NCI-H2171 (cell line): ENCODE results near the gene VPS16.
"Not testable (repeated sequence)": the region's sequence is repeated elsewhere in the genome, so short reads cannot be mapped to it uniquely, and the experiment has no call there.

Source experiments
- DNase-seq: peaks from one replicate; lab custom pipeline; 2025; lab: John Stamatoyannopoulos, UW

The VPS16 gene

DNA sequence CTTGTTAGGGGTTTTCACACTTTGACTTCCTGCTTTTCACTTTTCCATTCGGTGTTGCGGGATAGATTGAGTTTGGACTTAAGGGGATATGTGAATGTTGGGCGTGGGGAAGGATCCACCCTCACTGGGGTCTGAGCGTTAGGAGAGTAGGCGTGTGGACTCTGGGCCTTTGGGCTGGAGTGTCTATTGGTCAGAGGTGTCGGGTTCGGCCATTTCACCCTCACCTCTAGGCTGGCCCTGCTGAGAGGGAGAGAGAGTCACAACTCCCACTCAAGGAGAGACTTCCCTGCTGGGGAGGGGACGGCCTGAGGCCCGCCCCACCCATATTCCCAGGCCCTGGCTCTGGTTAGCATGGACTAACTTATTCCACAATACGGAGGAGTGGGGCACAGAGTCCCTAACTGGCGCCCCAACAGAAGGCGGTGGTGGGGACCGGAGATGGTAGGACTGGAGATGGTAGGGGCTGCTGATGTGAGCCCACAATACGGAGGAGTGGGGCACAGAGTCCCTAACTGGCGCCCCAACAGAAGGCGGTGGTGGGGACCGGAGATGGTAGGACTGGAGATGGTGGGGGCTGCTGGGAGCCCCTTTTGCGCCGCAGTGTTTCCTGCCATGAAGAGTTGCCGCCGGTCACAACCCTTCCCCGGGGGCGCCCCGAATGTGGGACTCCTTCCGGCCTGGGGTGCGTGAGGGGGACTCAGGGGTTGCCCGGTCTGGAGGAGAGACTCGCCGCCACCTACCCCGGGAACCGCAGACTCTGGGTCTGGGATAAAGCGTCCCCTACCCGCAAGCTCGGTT is 31.3 kb downstream of the VPS16 start:
- no peak for DNase-seq

DNA sequence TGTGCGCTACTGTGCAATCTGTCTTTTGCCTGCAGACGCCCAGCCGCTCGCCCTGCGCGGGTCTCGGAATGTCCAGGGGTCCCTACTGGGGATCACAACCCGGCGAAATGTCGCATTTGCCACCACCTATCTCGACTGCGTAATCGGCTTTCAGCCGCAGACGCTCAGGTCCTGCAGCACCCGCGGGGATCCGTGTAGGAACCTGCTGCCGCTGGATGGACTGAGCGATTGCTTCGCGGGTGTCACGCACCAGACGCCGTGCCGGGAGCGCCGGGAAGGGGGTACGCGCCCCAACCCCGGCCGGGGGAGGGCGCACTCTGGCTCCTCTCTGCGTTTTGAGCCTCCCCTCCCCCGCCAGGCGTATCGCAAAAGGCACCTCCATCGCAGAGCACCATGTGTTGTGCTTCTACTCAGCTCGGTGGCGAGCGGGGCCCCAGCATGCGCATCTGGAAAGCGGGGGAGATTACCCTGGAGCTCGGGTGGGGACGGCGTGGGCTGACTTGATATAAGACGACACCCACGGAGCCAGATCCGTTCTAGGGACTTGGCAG is 32.0 kb downstream of the VPS16 start:
- peak; percentile 77 for DNase-seq

DNA sequence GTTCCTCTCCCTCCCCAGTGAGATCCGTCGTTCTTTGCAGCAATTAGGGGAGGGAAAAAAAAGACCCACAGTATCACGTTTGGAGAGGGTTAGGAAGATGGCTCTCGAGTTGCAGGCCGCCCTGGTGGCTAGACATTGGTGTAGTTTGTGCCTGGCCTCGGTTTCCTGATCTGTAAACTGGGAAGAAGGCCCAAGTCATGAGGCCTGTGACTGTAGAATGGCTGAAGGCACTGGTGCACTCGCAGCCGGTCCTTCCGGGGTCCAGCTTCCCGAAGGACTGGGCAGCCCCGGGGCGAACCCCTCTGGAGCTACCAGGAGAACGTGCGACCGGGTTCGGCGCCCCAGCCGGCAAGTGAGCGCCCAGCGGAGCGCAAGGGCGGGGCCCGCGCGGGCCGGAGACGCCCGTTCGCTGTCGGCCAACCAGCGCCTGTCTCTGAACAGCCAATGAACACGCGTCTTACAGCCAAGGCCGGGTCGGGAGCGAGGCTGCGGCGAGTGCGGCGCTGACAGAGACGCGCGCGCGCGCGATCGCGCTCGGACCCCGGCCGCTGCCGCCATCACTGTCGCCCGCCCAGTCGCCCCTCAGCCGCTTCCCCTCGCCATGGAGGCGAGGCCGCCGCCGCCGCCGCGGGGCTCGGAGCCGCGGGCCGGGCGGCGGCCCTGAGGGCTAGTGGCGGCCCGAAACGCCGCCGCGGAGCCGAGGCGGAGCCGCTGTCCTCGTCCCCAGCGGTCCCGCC is 32.6 kb downstream of the VPS16 start, which contains the start of gene PTPRA:
TSS of gene PTPRA (plus strand) at position 472 of the 737 bp plus-strand sequence. CDS start 90,797 bp downstream, outside the sequence.
- peak; percentile 95 for DNase-seq

DNA sequence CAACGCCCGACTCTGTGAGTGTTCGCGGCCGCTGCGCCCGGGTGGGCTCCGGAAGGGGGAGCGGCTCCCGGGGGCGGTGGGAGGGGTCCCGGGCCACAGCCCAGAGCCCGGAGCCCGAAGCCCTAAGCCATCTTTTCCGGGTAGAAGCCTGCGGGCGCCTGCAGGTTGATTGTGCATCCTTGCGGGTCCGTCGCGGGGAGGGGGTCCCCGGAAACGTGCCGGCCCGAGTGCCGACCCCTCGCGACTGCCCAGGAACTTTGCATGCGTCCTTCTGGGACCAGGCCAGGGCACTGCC is 33.1 kb downstream of the VPS16 start:
- DNase-seq: peak; percentile 78

DNA sequence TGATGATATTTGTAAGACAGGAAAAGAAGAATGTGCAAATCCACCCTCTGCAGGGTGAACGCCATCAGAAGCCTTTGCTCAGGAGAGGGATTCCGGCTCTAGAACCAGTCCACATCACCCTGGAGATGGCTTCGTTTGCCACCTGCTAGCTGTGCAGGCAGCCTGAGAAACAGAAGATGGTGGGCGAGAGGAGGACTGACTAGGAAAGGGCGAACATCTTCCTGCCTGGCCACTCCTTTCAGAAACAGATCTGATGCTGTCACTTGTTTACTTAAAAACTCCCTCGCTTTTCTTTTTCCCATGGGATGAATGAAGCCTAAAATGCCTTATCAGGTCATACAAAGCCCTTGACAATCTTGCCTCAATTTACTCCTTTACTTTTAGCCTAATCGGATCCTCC is 33.9 kb downstream of the VPS16 start:
- no peak for DNase-seq

DNA sequence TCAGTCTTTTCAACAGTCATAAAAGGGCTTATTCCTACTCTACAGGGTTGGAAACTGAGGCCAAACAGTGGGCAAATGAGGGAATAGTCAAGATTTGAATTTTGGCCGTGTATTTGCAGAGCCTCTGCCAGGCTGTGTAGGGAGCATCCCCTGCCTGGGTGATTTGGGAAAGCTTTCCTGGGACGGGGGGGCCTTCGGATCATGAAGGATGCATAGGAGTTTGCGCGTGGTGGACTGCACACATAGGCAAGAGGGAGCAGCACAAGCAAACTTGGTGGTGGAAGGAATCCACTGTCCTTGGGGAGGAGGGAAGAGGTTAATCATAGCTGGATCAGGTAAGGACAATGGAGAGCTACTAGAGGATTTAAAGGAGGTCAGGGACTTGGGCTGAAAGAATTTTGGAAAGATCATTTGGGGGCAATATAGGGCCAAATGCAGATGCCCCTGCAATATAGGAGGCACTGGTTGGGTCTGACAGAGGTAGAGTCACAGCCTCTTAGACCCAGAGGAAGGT is 35.2 kb downstream of the VPS16 start:
- no peak for DNase-seq

DNA sequence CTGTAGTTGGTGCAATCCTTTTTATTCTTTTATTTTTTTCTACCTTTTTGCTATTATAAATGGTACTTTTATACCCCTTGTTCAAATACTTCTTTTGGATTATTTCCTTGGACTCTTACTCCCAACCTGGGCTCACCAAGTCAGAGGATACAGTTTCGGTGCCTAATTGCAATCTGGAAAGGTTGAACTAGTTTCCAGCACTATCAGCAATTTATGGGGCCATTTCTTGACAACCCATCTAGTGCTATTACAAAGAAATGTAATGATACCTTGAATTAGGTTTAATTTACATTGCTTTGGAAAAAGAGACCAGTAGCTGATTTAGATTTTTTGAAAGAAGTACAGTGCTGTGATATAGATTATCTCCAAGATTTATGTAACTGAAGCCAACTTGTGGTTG is 38.0 kb downstream of the VPS16 start:
- DNase-seq: no peak

DNA sequence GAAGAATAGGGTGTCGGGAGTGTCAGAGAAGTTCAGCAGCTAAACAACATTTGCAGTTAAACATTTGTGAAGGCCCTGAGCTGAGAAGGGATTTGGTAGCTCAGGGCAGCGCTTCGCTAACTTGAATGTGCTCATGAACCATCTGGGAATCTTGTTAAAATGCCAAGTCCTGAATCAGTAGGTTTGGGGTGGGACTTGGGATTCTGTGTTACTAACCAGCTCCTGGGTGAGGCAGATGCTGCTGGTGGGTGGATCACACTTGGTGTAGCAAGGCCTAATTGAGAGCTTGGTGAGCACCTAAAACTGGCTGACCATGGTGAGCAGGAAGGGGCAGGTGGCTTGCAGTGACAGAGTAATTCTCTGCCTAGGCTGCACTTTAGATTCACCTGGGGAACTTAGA is 38.6 kb downstream of the VPS16 start:
- DNase-seq: peak; percentile 48

DNA sequence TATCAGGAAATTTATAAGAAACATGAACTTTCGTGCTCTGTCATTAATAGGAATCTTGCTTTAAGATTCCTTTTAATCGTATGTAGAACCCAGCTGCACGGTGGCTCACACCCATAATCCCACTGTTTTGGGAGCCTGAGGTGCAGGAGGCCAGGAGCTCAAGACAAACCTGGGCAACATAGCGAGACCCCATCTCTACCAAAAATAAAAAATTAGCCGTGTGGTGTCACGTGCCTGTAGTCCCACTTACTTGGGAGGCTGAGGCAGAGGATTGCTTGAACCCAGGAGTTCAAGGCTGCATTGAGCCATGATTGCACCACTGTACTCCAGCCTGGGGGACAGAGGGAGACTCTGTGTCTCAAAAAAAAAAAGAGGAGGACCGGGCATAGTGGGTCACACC is 40.1 kb downstream of the VPS16 start:
- no peak for DNase-seq

DNA sequence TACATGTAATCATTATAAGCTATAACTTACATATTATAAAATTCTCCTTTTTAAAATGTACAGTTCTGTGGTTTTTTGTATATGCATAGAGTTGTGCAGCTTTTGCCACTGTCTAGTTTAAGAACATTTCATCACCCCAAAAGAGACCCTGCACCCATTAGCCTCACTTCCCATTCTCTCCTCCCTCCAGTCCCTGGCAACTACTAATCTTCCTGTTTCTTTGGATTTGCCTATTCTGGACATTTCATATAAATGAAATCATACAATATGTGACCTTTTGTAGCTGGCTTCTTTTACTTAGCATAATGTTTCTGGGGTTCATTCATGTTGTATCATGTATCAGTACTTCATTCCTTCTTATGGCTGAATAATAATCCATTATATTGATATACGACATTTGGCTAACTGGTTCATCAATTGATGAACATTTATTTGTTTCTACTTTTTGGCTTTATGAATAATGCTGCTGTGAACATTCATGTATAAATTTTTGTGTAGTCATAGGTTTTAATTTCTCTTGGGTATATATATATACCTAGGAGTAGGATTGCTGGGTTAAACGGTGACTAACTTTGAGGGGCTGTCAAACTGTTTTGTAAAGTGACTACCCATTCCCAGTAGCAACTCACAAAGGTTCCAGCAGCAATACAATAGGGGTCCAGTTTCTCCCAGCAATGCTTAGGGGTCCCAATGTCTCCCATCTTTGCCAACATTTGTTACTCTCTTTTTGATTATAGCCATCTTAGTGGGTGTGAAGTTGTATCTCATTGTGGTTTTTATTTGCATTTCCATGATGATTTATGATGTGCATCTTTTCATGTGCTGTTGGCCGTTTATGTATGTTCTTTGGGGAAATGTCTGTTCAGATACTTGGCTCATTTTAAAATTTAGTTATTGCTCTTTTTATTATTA is 43.4 kb downstream of the VPS16 start:
- DNase-seq: no peak

DNA sequence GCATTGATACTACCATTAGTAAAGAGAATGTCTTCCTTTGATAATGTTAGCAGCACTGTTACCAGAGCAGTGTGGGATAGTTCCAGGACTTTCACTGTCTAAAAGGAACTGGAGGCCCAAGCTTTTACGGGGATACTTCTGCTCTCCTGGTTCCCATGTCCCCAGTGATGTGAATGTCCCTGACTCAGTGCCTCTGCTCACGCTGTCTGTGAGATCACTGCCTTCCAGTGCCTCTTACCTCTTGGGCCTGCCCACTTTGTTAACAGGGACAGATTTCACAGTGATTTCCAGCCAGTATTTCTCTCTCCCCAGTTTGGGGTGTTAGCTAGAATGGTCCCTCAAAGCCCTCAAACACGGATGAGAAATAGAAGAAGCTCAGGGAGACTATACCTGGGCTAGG is 47.2 kb downstream of the VPS16 start:
- no peak for DNase-seq

DNA sequence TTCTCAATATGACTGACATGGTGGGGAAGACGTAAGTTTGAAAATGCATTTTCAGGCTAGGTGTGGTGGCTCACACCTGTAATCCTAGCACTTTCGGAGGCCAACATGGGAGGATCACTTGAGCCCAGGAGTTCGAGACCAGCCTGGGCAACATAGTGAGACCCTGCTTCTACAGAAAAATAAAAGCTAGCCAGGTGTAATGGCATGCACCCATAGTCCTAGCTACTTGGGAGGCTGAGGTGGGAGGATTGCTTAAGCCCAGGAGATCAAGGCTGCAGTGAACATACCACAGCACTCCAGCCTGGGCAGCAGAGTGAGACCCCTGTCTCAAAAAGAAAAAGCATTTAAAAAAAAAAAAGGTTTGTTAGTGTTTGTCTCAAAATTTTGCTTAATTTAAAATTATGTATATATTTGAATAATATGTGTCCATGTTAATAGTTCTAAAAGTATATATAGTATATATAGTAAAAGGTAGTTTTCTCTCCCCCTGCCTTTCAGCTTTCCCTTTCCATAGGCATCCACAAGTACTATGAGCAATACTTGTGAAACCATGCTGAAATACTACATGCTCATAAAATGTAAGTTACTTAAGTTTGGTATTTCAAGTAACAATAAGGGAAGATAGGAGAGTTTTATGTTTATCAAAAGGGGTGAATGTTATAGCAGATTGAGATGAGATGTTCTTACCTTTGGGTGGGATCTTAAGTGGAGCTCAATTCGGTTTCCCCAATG is 47.8 kb downstream of the VPS16 start:
- no peak for DNase-seq

DNA sequence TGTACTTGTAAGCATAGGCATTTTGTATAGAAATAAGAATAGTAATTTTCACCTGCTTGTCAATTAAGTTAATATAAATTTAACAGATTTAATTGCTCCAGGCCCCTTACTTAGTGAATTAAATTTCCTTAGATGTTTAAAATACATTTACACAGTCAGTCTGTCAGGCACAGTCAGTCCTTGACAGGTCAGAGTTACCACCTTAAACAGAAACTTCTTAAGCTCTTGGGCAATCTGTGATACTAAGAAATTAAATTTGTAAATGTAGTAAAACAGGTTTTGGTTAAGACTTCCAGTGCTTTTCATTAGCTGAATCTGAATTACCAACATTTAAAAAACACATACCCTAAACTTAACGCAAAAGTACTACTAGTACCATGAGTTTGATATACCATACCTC is 48.7 kb downstream of the VPS16 start:
- DNase-seq: no peak

DNA sequence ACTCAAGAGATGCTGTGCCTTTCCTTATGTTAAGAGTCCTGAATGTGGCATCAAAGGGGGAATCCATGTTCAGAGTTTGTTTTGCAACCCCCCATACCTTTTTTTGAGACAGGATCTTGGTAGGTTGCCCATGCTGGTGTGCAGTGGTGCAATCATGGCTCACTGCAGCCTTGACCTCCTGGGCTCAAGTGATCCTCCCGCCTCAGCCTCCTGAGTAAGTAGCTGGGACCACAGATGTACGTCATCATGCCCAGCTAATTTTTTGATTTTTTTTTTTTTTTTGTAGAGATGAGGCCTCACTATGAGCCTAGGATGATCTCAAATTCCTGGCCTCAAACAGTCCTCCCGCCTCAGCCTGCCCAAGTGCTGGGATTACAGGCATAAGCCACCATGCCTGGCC is 49.3 kb downstream of the VPS16 start:
- no peak for DNase-seq

DNA sequence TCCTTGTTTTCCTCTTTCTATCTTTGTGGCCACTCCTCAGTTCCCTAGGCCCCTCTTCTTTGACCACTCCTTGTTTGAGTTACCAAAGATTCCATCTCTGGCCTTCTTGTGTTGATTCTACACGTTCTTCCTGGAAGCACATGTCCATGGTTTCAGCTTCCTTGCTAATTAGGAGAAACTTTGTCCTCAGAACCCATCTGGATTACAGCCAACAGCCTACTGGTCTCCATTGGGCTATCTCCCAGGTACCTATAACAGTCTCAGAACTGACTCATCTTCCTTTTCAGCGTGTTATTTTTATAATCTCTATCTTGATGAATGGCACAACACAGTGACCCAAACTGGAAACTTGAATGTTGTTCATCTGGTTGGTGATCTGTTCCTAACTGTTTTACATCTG is 50.2 kb downstream of the VPS16 start:
- DNase-seq: no peak

DNA sequence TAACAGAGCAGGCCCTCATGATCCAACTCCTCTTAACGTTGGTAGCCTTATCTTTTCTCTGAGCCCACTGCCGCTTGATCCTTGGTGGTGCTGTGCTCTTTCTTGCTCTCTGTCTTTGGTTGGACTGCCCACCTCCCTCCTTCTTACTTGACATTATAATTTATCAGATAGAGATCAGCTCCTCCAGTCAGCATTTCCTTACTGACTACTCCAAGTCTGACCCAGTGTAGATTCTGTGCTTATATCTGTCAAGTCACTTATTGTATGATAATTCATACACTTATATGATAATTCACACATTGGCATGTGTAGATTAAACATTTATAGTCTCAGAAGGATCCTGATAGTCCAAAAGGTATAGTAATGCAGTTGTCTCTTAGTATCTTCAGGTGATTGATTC is 50.8 kb downstream of the VPS16 start:
- DNase-seq: no peak

DNA sequence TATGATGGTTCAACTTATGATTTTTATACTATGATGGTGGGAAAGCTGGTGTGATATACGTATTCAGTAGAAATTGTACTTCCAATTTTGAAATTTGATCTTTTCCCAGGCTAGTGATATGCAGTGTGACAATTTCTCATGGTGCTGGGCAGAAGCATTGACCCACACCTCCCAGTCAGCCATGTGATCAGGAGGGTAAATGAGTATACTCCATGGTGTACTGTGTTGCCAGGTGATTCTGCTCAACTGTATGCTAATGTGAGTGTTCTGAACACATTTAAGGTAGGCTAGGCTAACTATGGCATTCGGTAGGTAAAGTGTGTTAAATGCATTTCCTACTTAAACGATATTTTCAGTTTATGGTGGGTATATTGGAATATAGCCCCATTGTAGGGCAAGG is 51.8 kb downstream of the VPS16 start:
- no peak for DNase-seq

DNA sequence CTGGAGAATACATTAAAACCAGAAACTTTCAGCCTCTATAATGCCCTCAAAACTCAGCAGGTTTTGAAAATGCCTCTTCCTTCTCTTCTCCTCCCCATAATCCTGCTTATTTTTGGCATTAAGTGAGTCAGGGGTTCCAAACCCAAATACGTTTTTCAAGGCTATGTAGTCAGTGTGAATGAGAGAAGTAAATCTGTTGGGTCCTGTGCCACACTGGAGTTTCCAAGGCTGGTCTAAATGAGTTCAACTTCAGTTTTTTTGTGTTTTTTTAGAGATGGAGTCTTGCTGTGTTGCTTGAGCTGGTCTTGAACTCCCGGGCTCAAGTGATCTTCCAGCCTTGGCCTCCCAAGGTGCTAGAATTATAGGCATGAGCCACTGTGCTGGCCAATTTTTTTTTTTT is 53.7 kb downstream of the VPS16 start:
- DNase-seq: no peak

DNA sequence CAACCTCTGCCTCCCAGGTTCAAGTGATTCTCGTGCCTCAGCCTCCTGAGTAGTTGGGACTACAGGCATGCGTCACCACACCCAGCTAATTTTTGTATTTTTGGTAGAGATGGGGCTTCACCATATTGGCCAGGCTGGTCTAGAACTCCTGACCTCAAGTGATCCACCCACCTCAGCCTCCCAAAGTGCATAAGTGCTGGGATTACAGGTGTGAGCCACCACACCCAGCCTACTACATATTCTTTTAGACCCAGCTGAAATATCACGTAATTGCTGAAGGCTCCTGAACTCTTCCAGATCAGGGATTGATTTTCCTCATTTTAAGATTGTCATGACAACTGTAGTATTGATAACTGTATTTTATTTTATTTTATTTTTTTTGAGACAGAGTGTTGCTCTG is 54.6 kb downstream of the VPS16 start:
- not testable (repeated sequence) for DNase-seq

DNA sequence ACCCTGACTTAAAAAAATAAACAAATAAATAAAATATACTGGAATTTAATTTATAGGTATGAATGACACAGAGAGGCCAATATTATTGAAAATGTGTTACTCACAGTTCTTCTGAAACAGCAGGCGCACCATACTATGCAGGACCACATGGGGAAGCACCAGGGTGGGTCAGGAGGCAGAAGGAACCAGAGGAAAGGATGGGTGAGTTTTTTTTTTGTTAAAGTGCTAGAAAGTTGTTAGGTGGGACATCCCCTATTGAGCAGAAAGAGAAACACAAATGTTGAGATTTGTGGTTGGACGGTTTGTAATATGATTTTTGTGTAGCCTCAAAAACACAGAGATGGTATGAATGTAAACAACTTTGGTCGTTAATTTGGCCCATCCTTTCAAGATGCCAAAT is 58.7 kb downstream of the VPS16 start:
- no peak for DNase-seq

DNA sequence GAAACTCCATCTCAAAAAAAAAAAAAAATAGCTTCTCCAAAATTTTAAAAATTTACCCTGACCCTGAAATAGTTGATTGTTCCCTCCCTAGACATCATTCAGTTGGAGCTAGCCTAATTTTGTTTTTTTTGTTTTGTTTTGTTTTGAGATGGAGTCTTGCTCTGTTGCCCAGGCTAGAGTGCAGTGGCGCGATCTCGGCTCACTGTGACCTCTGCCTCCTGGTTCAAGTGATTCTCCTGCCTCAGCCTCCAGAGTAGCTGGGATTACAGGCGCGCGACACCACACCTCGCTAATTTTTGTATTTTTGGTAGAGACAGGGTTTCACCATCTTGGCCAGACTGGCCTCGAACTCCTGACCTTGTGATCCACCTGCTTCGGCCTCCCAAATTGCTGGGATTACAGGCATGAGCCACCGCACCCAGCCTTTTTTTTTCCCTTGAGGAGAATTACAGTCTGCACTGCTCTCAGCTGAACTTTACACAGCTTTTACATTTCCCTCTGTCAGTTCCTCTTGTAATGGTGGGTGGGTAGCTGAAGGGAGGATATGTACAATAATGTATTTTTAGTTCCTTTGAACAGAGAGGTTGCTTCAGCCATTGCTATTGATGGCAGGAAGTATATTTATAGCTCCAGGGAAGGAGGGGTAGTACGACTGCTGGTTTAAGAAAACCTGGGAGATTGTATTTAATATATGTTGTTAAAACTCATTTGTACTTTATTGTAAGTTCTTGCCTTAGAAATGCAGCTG is 60.5 kb downstream of the VPS16 start:
- DNase-seq: no peak
